ENCODE measurements around the gene EAF2. TPM values are rescaled to one million over a fixed set of nuclear protein-coding genes. Genes with fewer than 3 reads are reported as not detected.

Gene EAF2
- total RNA-seq, 4 donors from 2014 or later = 2.0 to 4.2 (median 2.3) TPM

- no peak for DNase-seq
- Histone ChIP-seq H3K36me3 (no peaks in the 10 kb centered on the region), H3K4me1 (peaks cover 0 to 13% (median 0%) of the 10 kb centered on the region in 3 donors), H3K27me3 (no peaks in the 10 kb centered on the region), H3K27ac (peak overlapping the region; percentile 23 to 64 (median 40)), H3K4me3 (peak overlapping the region in 1 of 4 donors; percentile 36), H3K9me3 (no peaks in the 10 kb centered on the region)
- TF ChIP-seq POLR2A (IDR thresholded peaks at IDR 0.05) (no peak), CTCF (IDR thresholded peaks at IDR 0.05) (no peak)
- 51 to 73% methylated on average over 10 to 16 of the region's 19 CpGs for WGBS, 2 donors
- intact Hi-C loops (cut with DNase I) = no loop called here
Observed at GRCh38 chr3:121918779-121919483, 83.9 kb downstream of the EAF2 start.

- no peaks in the 10 kb centered on the region for H3K4me1 ChIP-seq
- H3K36me3 ChIP-seq = peaks cover 0 to 7% (median 0%) of the 10 kb centered on the region in 3 donors
- no peak for TF ChIP-seq CTCF (IDR thresholded peaks at IDR 0.05)
- TF ChIP-seq POLR2A (IDR thresholded peaks at IDR 0.05) = no peak
- no peak for DNase-seq
- intact Hi-C loops (cut with DNase I) = no loop called here
- no peaks in the 10 kb centered on the region for H3K27me3 ChIP-seq
- 88% methylated on average over 3 of the region's 3 CpGs for WGBS, 2 donors
- no peak overlapping the region for H3K4me3 ChIP-seq
- no peak overlapping the region for H3K27ac ChIP-seq
- H3K9me3 ChIP-seq = no peaks in the 10 kb centered on the region
Observed at GRCh38 chr3:121924734-121925133, 89.7 kb downstream of the EAF2 start.

GRCh38 chr3:121926380-121926779, 91.4 kb downstream of the EAF2 start:
- H3K27ac ChIP-seq = no peak overlapping the region
- no peaks in the 10 kb centered on the region for H3K4me1 ChIP-seq
- TF ChIP-seq CTCF (IDR thresholded peaks at IDR 0.05) = no peak
- TF ChIP-seq POLR2A (IDR thresholded peaks at IDR 0.05) = no peak
- no peaks in the 10 kb centered on the region for H3K27me3 ChIP-seq
- no peak overlapping the region for H3K4me3 ChIP-seq
- H3K36me3 ChIP-seq = peaks cover 0 to 16% (median 0%) of the 10 kb centered on the region in 3 donors
- intact Hi-C loops (cut with DNase I) = no loop called here
- no peak for DNase-seq
- no peaks in the 10 kb centered on the region for H3K9me3 ChIP-seq
- WGBS, 2 donors = no CpG with 5 or more reads among the region's 1 CpG

Other genes starting within 250 kb of the EAF2 start
- gene FBXO40, start 241.8 kb upstream of the EAF2 start, total RNA-seq = not detected
- gene HCLS1, start 174.3 kb upstream of the EAF2 start, total RNA-seq = 10 to 100 TPM in 2 of 4 donors, 1 to 10 TPM in 2; 4.4 to 46.7 (median 17.4) TPM
- 10 to 100 TPM; 34.3 to 55.3 (median 37.1) TPM for gene GOLGB1, start 85.5 kb upstream of the EAF2 start, total RNA-seq
- 10 to 100 TPM in 3 of 4 donors, 1 to 10 TPM in 1; 8.2 to 33.8 (median 23.3) TPM for gene IQCB1, start 149 bp upstream of the EAF2 start, total RNA-seq
- 1 to 10 TPM; 1.9 to 4.9 (median 4.4) TPM for gene SLC15A2, start 59.2 kb downstream of the EAF2 start, total RNA-seq
- gene ILDR1, start 187.0 kb downstream of the EAF2 start, total RNA-seq = 1 to 10 TPM; 2.3 to 6.0 (median 3.6) TPM
- gene CD86, start 220.2 kb downstream of the EAF2 start, total RNA-seq = 10 to 100 TPM in 1 of 4 donors, 1 to 10 TPM in 2, under 1 TPM in 1; 0.42 to 11.1 (median 3.3) TPM

All from esophagus squamous epithelium (tissue), 5 donors.